GM21619 (cell line): ENCODE data around the gene POU2AF2.

Source experiments
- ATAC-seq: cut with Tn5 transposase; IDR thresholded peaks from one replicate; pipeline ENCODE4 v1.9.1; 2021; ENCODE audit not compliant: unreplicated experiment

The POU2AF2 gene

GRCh38 chr11:111329306-111330204 lies 84.0 kb downstream of the POU2AF2 start:
- ATAC-seq, result no peak

DNA sequence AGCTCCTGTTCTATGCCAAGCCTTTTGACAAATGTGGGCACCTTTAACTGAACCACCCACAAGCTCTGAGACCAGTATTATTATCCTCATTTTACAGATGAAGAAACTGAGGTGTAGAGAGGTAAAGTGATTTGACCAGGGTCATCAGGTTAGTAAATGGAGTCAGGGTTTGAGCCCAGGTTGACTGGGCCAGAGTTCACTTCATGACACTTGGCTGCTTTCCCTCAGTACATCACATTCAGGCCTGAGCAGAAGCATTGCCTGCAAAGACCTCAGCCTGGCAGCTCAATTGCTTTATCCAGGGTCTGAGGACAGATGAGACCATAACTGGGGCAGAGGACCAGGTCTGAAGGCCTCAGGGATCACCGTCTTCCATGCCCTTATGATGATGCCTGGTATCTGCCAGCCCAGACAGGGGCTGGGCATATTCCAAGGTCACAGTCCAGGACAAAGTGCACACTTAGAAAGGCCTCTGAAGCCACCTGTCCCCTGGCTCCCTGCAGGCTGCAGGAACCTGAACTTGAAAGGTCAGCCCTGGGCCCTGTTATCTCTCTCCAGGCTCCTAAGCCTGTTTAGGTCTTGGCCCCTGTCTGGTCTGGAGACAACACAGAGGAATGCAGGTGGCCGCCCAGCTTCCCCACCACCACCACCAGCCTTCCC lies 84.8 kb downstream of the POU2AF2 start:
- no peak for ATAC-seq

DNA sequence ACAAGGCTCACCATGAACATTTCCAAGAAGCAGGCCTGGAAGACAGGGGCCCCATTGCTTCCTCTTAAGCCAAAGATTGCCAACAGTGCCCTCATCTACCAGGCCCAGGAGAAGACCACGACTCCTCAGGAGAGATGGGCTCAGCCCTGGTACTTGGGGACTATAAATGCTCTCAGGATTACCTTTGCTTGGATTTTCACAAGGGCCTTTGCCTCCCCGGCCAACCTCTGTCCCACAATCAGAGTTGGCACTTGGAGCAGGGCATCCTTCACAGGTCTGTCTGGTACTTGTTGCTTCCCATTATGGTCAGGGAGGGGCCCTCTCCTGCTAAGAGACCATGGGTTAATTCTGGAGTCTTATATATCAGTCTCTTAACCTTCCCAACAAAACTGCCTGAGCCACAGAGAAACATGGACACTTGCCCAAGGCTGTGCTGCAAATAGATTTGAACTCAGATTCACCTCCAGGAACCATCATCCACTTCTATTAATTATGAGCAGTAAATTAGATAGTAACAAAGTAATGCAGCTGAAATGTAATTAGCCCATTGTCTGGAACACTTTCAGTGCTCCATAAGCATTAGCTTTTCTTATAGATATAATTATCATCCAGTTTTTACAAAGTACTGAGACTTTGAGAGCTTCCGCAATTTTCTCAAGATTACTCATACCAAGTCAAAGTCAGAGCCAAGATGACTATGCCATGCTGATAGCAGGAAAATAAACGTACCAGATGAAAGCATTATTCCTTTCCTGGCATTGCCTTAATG lies 86.4 kb downstream of the POU2AF2 start:
- no peak for ATAC-seq

DNA sequence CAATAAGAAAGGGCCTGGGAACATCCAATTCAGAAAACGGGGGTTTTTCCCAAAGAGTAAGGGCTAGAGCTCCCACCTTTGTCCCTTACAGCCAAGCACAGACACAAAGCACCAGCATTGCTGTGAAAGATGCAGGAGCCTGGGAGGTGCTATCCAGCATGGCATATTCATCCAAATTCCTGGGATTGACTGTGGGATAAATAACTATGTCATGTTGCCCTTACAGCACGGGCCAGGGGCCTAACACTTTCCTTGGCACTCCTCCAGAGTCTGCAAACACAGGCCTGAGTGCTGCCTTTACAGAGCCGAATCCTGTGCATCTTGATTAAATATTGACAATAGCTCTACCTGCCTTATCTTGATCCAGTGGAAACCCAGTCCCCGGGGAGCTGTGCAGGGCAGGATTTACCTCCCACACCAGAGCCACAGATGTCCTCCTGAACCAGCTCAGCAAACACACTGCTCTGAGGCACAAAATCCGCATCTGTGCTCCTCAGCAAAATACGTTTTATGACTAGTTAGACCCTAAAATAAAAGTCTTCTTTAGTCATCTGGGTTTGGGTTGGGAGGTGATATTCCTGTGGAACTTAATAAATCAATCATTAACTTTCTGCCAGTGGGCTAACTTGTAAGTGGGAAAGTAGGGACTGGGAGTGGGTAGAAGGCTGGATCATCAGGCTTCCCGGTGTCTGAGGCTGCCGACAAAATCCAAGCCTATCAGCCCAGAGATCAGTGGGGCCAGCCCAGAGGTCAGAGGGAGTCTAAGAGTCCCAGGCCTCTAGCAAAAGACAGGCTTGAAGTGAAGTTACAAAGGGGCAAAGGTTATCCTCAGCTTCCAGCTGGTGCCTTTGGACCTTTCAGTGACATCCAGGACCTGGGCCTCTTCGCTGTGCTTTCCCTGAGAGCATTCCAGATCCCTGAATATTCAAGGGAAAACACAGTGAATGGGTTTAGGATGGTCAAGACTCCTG lies 89.3 kb downstream of the POU2AF2 start:
- ATAC-seq, result no peak

GRCh38 chr11:111335549-111335948 lies 90.0 kb downstream of the POU2AF2 start:
- no peak for ATAC-seq
